MG63 (cell line): Measurements from ENCODE around the gene AGAP1. TPM values are rescaled to one million over a fixed set of nuclear protein-coding genes. Genes with fewer than 3 reads are reported as not detected.
A peak's percentile ranks its signal among the peaks of the same experiment; 100 is the strongest.
"Not testable (repeated sequence)": the region's sequence is repeated elsewhere in the genome, so short reads cannot be mapped to it uniquely, and the experiment has no call there.

ENCODE experiments used
- DNase-seq: peaks from one replicate; pipeline ENCODE4 v3.0.0-alpha.2; 2020
- H3K27me3 ChIP-seq: fragments of 250-450 bp; sonication (Bioruptor Pico); 2 replicates; pipeline ENCODE4 v1.5.1; 2020; ENCODE audit warnings: mild to moderate bottlenecking, moderate library complexity
- H3K36me3 ChIP-seq: fragments of 250-450 bp; sonication (Bioruptor Pico); 2 replicates; pipeline ENCODE4 v1.5.1; 2020; ENCODE audit warnings: mild to moderate bottlenecking, moderate library complexity
- H3K4me3 ChIP-seq: fragments of 250-450 bp; sonication (Bioruptor Pico); 2 replicates; pipeline ENCODE4 v1.5.1; 2020; ENCODE audit warnings: mild to moderate bottlenecking, moderate library complexity
- H3K9me3 ChIP-seq: fragments of 250-450 bp; sonication (Bioruptor Pico); 2 replicates; pipeline ENCODE4 v1.5.1; 2020; ENCODE audit warnings: mild to moderate bottlenecking, moderate library complexity
- total RNA-seq: library from RNA; depleted of rRNA; stranded (reverse); fragments of >200 nt; shearing (Covaris generic); gene quantifications from 2 replicates; pipeline ENCODE4 v1.2.3, GENCODE V29; 2014; ENCODE audit warnings: low replicate concordance

The AGAP1 gene
- total RNA-seq, 1 experiment from 2014 or later: 8.8 TPM

DNA sequence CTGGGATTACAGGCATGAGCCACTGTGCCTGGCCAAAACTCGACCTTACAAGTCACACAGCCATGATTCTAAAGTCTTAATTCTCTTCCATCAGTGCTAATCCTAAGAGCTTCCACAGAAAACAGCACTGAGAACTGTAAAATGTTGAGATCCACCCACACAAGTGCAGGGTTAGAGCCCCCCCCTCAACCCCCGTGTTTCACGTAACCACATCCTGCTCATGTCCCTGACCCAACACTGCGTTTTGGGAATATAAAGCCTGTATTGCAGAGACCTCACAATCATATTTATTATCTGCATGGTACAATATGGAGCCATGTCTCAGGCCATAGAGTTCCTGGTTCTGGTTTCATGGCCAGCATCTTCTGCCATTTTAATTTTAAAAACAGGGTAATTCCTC, 563.5 kb downstream of the AGAP1 start:
- Histone ChIP-seq H3K27me3 (no peaks in the 10 kb centered on the region), H3K4me3 (no peak overlapping the region)
- DNase-seq: no peak

DNA sequence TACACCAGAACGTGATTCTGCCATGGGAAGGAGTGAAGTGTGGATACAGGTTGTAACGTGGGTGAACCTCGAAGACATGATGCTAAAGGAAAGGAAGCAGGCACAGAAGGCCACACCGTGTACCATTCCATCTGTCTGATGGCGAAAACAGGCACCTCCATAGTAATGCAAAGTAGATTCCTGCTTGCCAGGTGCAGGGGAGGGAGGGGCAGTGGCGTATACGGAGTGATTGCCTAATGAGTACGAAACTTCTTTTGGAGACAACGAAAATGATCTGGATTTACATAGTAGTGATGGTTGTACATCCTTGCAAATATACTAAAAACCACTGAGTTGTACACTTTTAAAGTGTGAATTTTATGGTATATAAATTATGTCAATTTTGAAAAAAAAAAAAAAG, 567.7 kb downstream of the AGAP1 start:
- Histone ChIP-seq H3K4me3 (no peak overlapping the region), H3K27me3 (no peaks in the 10 kb centered on the region), H3K9me3 (no peaks in the 10 kb centered on the region), H3K36me3 (no peaks in the 10 kb centered on the region)
- DNase-seq: no peak

More for the DNA sequence above, 563.5 kb downstream of the AGAP1 start:
- H3K9me3 ChIP-seq: no peaks in the 10 kb centered on the region
- no peaks in the 10 kb centered on the region for H3K36me3 ChIP-seq

DNA sequence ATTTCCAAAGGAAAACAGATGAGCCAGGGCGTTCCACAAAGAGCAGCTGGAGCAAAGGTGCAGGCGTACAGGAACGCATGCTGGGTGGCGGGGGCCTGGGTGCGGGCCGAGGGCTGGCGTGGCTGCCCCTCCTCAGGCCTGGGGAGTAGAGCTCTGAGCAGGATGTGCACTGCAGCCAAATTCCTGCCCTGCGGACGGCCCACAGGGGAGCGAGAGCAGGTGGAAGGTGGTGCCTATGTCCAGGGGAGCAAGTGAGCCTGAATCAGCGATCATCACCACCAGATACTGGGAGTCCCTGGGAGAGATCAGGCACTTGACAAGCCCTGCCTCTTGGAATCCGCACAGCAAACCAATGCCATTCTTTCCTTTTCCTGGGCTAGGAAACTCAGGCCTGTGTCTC, 568.1 kb downstream of the AGAP1 start:
- Histone ChIP-seq H3K36me3 (no peaks in the 10 kb centered on the region), H3K27me3 (no peaks in the 10 kb centered on the region), H3K4me3 (no peak overlapping the region), H3K9me3 (no peaks in the 10 kb centered on the region)
- DNase-seq: no peak

DNA sequence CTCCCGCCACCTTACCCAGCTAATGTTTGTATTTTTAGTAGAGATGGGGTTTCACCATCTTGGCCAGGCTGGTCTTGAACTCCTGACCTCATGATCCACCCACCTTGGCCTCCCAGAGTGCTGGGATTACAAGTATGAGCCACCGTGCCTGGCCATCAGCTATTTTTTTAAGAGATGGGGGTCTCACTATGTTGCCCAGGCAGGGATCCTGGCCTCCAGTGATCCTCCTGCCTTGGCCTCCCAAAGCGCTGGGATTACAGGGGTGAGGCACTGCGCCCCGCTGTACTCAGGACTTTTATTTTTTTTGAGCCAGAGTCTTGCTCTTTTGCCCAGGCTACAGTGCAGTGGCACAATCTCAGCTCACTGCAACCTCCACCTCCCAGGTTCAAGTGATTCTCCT, 569.0 kb downstream of the AGAP1 start:
- not testable (repeated sequence) for H3K27me3 ChIP-seq, H3K9me3 ChIP-seq, DNase-seq, H3K36me3 ChIP-seq, H3K4me3 ChIP-seq

DNA sequence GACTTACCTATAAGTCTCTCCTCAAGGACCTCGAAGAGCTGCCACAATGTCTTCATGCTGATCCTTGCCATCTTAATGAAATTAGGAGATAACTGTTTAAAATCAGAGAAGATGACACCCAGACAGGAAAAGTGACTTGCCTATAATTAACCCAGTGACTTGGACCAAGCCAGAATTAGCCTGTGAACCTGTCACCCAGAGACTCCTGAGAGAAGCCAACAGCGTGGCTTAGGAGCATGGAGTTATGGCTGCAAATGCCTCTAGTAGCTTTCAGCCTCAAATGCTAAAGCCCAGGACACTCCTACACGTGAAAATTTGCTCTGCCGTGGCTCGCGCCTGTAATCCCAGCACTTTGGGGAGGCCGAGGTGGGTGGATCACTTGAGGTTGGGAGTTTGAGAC, 570.2 kb downstream of the AGAP1 start:
- Histone ChIP-seq H3K4me3 (no peak overlapping the region), H3K9me3 (no peaks in the 10 kb centered on the region), H3K27me3 (no peaks in the 10 kb centered on the region), H3K36me3 (no peaks in the 10 kb centered on the region)
- no peak for DNase-seq

DNA sequence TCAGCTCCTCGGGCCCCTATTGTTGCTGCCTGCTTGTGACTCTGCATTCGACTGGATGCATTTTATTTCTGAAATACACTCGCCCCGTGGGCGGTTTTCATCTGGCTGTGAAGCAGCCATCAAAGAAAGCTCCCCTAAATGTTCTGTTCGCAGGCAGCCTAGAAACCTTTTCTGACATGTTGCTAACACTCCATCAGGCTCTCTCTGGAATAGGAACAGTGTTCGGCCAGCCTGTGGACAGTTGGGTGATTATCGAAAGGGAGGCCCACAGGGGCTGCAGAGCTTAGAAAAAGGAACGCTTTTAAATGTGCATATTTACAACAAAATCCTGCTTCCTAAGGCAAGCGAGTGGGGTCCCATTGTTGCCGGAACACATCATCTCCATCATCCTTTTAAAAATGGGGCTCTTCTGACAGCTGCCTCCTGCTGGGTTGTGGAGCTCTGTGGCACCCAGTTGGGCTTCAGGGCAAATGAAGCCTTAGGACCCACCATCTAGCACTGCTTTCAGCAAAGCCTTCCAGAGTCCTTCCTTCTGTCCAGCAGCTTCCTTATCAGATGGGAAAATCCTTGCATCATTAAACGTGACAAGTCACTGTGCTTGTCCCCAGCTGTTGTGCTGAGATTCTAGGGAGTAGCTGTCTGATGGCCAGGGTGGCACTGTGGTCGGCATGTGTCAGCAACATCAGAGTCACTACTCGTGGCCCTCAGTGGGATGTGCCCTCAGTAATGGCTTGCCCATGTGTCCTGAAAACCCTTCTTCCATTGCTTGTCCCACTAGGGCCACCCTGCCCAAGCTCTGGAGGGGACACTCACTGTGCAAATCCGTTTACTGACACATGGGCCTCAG, 571.7 kb downstream of the AGAP1 start:
- no peaks in the 10 kb centered on the region for H3K27me3 ChIP-seq
- no peaks in the 10 kb centered on the region for H3K36me3 ChIP-seq
- no peak for DNase-seq
- no peak overlapping the region for H3K4me3 ChIP-seq
- H3K9me3 ChIP-seq: no peaks in the 10 kb centered on the region

DNA sequence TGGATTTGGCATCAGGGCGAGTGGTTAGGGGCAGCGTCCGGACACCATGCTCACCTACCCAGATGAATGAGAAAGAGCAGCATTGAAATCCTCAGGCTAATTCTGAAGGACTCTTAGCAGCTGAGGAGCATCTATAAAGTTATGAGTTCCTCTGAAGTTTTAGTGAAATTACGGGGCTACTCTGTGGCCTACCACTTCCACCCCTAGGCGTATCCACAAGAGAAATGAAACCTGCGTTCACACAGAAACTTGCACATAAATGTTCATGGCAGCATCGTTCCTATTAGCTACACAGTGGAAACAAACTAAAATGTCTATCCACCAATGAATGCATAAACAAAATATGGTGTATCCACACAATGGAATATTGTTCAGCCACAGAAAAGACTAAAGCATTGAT, 576.4 kb downstream of the AGAP1 start:
- H3K36me3 ChIP-seq: no peaks in the 10 kb centered on the region
- DNase-seq: no peak
- H3K4me3 ChIP-seq: no peak overlapping the region
- H3K9me3 ChIP-seq: no peaks in the 10 kb centered on the region
- no peaks in the 10 kb centered on the region for H3K27me3 ChIP-seq

DNA sequence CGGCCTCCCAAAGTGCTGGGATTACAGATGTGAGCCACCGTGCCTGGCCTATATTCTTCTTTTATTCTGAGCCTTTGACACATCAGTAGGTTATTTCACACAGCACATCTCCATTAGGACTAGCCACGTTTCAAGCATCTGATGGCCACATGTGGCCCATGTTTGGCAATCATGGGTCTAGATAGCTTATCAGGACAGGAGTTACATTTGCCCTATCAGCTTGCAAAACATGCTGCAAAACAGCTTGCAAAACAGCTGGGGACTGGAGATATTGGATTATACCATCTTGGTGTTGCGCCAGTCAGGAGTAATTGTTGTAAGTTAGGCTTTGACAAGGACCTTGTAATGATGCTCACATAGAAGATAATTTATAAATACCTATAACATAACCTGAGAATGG, 579.4 kb downstream of the AGAP1 start:
- Histone ChIP-seq H3K36me3 (no peaks in the 10 kb centered on the region), H3K27me3 (no peaks in the 10 kb centered on the region), H3K9me3 (no peaks in the 10 kb centered on the region), H3K4me3 (no peak overlapping the region)
- no peak for DNase-seq

DNA sequence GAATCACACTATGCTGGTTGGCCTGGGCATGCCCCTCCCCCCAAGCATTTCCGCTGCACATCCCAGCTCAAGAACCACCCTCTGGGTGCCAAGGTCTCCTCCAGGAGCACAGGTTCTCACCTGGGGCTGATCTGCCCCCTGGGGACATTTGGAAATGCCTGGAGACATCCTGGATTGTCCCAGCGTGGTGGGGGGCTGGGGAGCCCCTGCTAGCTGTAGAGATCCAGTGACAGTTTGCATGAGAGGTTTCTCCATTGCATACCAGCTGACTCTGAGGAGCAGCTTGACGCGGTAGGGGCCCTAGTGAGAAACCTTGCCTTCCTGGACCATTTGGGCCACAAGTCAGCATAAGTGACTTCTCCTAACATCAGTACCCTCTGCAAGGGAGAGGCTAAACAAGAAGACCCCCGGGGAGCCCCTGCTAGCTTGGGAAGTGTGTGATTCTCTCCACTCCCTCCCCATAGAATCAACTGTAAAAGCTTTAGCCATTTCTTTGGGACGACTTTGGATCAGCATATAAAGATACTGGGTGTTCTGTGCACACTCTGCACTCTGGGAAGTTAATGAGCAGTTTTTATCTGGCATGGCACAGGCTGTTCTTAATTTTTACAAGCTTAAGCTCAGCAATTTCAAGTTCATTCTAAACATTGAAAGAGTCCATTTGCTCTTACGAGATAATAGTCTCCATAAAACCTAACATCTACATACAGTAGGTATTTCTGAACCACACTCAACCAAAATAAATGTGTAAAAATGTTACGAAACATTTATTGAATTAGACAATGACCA, 580.2 kb downstream of the AGAP1 start:
- DNase-seq: no peak
- no peaks in the 10 kb centered on the region for H3K27me3 ChIP-seq
- H3K4me3 ChIP-seq: no peak overlapping the region
- H3K9me3 ChIP-seq: no peaks in the 10 kb centered on the region
- no peaks in the 10 kb centered on the region for H3K36me3 ChIP-seq

DNA sequence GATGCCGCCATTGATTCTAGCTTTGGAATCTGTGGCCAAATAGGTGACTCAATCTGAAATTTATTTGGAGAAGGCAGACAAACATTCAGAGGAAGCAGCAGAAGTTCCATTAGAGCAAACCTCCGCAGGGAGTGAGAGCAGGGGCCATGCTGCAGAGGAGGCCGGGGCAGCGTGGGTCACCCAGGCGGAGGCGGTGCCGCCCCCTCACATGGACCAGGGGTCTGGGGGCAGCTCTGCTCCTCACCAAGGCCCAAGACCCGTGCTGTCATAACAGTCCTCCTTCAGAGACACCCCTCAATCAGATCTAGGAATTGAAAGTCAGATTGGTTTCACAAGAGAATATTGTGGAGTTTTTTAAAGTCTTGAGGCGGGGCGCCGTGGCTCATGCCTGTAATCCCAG, 582.0 kb downstream of the AGAP1 start:
- H3K9me3 ChIP-seq: no peaks in the 10 kb centered on the region
- H3K27me3 ChIP-seq: no peaks in the 10 kb centered on the region
- H3K4me3 ChIP-seq: no peak overlapping the region
- H3K36me3 ChIP-seq: no peaks in the 10 kb centered on the region
- DNase-seq: no peak

DNA sequence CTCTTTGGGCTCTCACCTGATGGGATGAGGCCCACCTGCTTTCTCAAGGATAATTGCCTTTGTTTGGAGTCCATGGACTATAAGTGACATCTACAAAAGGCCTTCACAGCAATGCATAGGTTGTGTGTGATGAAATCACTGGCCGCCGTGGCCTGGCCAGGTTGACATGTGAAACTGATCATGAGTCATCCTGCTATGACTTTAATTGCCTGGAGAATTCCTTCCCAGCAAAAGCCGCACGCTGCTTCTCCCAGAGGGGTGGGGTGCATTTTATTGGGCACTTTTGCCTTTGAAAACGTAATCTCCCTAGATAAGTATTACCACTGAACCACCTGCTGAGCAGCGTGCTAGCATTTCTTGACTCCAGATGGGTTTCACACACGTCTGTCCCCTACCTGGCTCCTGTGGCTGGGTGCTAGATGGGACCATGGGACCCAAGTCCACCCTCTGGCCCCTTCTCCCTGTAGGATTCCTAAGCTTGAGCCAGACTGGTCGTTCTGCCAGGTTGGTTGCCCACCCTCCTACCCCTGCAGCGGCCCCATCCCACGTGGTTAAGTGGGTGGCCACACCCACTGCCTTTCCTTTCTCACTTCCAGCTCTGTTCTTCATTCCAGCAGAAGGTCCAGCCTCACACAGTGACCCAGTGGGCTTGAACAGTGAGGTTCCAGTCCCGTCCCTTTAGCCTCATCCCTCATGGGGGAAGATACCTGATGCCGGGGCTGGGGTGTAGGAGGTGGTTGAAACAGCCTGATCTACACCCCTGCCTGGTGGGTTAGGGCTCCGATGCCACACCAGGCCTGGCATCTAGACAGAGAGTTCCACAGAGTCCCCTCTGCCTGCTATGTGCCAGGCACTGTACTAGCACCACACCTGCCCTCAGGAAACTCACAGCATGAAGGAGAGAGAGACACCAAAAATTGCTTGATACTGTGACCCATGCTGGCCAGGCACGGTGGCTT, 584.7 kb downstream of the AGAP1 start:
- Histone ChIP-seq H3K27me3 (no peaks in the 10 kb centered on the region), H3K4me3 (no peak overlapping the region), H3K9me3 (no peaks in the 10 kb centered on the region), H3K36me3 (no peaks in the 10 kb centered on the region)
- DNase-seq: peak; percentile 17

DNA sequence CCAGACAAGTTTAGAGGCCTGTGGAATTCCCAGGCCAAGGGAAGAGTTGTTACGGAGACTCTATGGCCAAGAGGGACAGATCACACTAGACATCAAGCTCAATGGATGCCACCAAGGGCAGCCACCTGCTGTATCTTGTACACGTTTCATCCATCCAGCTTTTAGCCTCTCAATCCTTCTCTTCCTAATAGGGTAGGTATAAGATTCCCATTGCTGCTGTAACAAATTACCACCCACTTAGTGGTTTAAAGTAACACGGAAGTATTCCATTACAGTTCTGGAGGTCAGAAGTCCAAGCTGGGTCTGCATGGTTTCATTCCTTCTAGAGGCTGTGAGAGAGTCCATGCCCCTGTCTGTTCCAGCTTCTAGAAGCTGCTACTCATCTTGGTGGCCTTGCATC, 586.6 kb downstream of the AGAP1 start:
- no peak overlapping the region for H3K4me3 ChIP-seq
- DNase-seq: no peak
- H3K27me3 ChIP-seq: no peaks in the 10 kb centered on the region
- no peaks in the 10 kb centered on the region for H3K36me3 ChIP-seq
- no peaks in the 10 kb centered on the region for H3K9me3 ChIP-seq

DNA sequence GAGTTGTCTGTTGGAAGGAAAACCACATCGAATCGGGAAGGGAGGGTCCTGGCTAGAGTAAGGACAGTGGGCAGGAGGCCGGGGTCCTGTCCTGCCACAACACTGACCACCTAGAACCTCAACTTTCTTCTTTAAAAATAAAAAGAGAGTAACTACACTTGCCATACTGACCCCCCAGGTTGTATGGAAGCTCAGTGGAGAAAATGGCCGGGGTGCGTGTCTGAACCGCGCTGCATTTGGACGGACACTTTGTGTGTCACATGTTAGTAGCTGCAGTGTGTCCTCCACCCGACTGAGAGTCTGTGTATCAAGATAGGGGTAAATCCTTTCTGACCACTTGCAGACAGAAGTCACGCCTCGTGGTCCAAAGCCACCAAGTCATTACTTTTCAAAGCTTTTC, 587.3 kb downstream of the AGAP1 start:
- Histone ChIP-seq H3K27me3 (no peaks in the 10 kb centered on the region), H3K36me3 (no peaks in the 10 kb centered on the region), H3K9me3 (no peaks in the 10 kb centered on the region), H3K4me3 (no peak overlapping the region)
- no peak for DNase-seq

DNA sequence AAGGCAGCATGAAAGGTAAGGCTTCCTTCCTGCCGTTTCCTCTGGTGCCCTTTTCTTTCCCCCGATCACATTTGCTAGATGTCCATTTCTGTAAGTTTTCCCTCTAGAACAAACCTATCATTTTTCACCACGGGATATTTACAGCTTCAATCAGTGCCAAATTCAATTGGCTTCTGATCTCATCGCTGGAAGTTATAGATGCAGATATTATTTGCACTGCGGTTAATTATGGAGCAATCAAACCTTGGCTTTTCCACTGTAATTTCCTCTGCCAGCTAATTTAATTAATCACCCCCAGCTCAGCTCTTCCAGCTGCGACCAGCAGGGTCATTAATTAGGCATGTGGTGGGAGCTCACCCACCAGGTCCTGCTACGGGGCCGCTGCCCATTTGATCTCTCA, 588.2 kb downstream of the AGAP1 start:
- Histone ChIP-seq H3K36me3 (no peaks in the 10 kb centered on the region), H3K4me3 (no peak overlapping the region), H3K27me3 (no peaks in the 10 kb centered on the region), H3K9me3 (no peaks in the 10 kb centered on the region)
- DNase-seq: no peak

DNA sequence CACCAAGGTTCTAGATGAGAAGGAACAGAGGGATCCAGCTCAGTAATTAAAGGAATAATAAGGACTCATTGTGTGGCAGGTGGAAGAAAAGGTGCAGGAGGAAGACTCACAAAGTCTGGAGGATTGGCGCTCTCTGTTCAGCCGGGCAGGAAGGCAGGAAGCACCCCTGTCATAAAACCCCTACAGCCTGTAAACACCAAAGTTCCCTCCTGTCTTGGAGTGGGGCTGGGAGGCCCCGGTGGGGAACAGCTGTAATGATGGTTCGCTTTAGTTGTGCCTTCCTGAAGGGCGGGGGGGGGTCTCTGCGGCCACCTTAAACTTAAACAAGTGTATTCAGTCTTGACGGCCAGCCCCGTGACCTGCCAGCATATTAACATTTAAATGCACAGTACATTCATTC, 590.1 kb downstream of the AGAP1 start:
- DNase-seq: no peak
- Histone ChIP-seq H3K9me3 (no peaks in the 10 kb centered on the region), H3K36me3 (no peaks in the 10 kb centered on the region), H3K27me3 (no peaks in the 10 kb centered on the region), H3K4me3 (no peak overlapping the region)

DNA sequence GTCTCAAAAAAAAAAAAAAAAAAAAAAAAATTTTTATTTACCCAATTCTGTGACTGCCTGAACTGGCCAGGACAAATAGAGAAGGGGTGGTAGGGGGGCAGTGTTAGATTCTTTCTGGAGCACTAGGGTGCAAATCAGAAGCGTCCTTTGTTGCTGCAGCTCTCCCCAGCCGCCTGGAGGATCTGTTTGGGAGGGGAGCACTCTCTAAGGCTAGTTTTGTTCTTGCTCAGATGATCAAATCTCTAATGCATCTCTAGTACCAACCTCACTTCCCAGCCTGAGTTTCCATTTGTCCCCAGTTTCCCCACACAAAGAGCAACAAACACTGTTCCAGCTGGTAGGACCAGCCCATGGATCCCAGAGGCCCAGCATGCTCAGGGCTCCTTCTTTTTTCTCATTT, 591.4 kb downstream of the AGAP1 start:
- H3K4me3 ChIP-seq: no peak overlapping the region

DNA sequence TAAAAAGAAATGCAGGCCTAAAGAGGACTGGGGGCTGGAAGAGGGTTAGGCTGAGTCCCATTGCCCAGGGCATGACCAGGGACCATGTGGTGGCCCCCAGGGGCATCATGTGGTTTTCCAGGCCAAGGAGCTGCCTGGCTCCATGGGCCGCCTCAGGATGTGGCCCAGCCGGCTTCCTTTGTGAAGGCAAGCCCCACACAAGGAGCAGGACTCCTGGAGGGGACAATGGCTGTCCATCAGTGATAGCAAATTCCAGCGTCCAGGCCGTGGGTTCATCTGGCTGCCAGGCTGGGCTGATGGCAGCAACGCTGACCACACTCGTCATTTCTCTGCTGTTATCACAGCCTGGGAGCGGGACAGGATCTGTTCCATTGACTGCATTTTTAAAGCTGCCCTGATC, 591.8 kb downstream of the AGAP1 start:
- Histone ChIP-seq H3K36me3 (no peaks in the 10 kb centered on the region), H3K27me3 (no peaks in the 10 kb centered on the region), H3K9me3 (no peaks in the 10 kb centered on the region), H3K4me3 (no peak overlapping the region)
- no peak for DNase-seq

More for the DNA sequence above, 591.4 kb downstream of the AGAP1 start:
- no peaks in the 10 kb centered on the region for H3K27me3 ChIP-seq
- no peaks in the 10 kb centered on the region for H3K36me3 ChIP-seq
- no peaks in the 10 kb centered on the region for H3K9me3 ChIP-seq
- no peak for DNase-seq
